Activated CD8-positive, alpha-beta T cell treated with anti-CD3 and anti-CD28 coated beads for 36 hours (primary cell): ENCODE data around the gene CACNA1C. TPM values are rescaled to one million over a fixed set of nuclear protein-coding genes. Genes with fewer than 3 reads are reported as not detected.
A peak's percentile ranks its signal among the peaks of the same experiment; 100 is the strongest.

Source experiments
- ATAC-seq: fragments of 200-7000 bp; cut with Tn5 transposase; one replicate; pipeline ENCODE4 v1.10.0; 2021; ENCODE audit warnings: mild to moderate bottlenecking, moderate library complexity
- CTCF ChIA-PET: fragments of 350-600 bp; sonication (Branson Sonifier 250); formaldehyde crosslinking; loops from one replicate; lab custom pipeline; 2021; ENCODE audit warnings: antibody characterized with exemption; lab: Charles Lee
- POLR2A ChIA-PET: fragments of 350-600 bp; sonication (Branson Sonifier 250); formaldehyde crosslinking; loops from one replicate; lab custom pipeline; 2021; ENCODE audit warnings: antibody characterized with exemption; lab: Charles Lee
- DNase-seq: peaks from one replicate; pipeline ENCODE4 v3.0.0-alpha.2; 2020
- H3K27ac Mint-ChIP-seq: one replicate; pipeline ENCODE4 v1.8.0; 2021; ENCODE audit warnings: mild to moderate bottlenecking, mixed read lengths
- H3K27me3 Mint-ChIP-seq: one replicate; pipeline ENCODE4 v1.8.0; 2021; ENCODE audit warnings: mixed read lengths
- H3K36me3 Mint-ChIP-seq: one replicate; pipeline ENCODE4 v1.8.0; 2021; ENCODE audit warnings: low read depth, mixed read lengths
- H3K4me1 Mint-ChIP-seq: one replicate; pipeline ENCODE4 v1.8.0; 2021; ENCODE audit warnings: low read depth, mixed read lengths
- H3K4me3 Mint-ChIP-seq: one replicate; pipeline ENCODE4 v1.8.0; 2021; ENCODE audit warnings: mild to moderate bottlenecking, moderate library complexity, mixed read lengths
- H3K9me3 Mint-ChIP-seq: one replicate; pipeline ENCODE4 v1.8.0; 2021; ENCODE audit warnings: mixed read lengths
- CTCF ChIP-seq: fragments of 200-600 bp; IDR thresholded peaks from one replicate; pipeline ENCODE4 v1.8.0; 2022; ENCODE audit warnings: antibody characterized with exemption, mild to moderate bottlenecking
- intact Hi-C: fragments of 100-400 bp; cut with micrococcal nuclease; formaldehyde crosslinking; loops from one replicate; pipeline ENCODE4 v1.10.0; 2022
- total RNA-seq, 2 experiments: library from RNA; stranded (reverse); gene quantifications; one replicate each; pipeline ENCODE4 v1.2.3, GENCODE V29; 2021

Gene CACNA1C
- total RNA-seq, 2 experiments from 2014 or later: 0.02 to 0.05 TPM

DNA sequence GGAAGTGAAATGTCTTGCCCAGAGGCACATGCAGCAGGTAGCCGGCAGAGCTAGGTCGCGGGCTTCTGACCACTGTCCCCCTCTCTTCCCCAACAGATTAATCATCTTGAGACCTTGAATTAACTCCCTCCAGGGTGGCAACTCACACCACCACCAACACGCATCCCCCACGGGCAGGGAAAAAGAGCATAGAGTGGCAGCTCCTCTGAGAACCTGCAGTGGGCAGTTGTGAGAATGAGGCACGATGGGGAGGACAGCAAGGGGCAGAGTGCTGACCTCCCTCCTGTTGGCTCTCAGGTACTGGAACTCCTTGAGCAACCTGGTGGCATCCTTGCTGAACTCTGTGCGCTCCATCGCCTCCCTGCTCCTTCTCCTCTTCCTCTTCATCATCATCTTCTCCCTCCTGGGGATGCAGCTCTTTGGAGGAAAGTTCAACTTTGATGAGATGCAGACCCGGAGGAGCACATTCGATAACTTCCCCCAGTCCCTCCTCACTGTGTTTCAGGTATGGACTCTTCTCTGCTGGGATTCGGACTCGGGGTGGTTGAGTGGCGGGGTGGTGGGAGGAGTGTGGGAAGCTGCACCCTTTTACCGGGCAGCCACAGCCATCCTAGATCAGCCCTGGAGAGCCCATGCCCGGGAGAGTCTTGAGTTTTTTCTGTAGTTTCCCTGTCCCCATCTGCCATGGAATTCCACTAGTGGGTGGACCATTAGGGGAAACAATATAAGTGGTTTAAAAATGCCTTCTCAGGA lies 528.7 kb downstream of the CACNA1C start:
- no peaks in the 10 kb centered on the region for H3K36me3 Mint-ChIP-seq
- ChIA-PET CTCF (no interaction called here), POLR2A (no interaction called here)
- H3K4me1 Mint-ChIP-seq: peaks cover 2% of the 10 kb centered on the region
- no peak overlapping the region for H3K27ac Mint-ChIP-seq
- H3K4me3 Mint-ChIP-seq: no peak overlapping the region
- ATAC-seq (no peak), DNase-seq (no peak)
- intact Hi-C loops: no loop called here
- no peaks in the 10 kb centered on the region for H3K9me3 Mint-ChIP-seq
- peaks cover 22% of the 10 kb centered on the region for H3K27me3 Mint-ChIP-seq
- TF ChIP-seq CTCF: no peak

GRCh38 chr12:2582631-2583030 lies 529.8 kb downstream of the CACNA1C start:
- ChIA-PET CTCF (interaction anchor here (0.9 to 2.0 kb wide), 16 partner anchors 8 to 791 kb away, joined by 3 to 10 read pairs (median 4); no protein-coding TSS in a partner anchor), POLR2A (no interaction called here)
- Mint-ChIP-seq H3K9me3 (no peaks in the 10 kb centered on the region), H3K36me3 (no peaks in the 10 kb centered on the region), H3K4me3 (no peak overlapping the region), H3K27me3 (peaks cover 26% of the 10 kb centered on the region), H3K27ac (no peak overlapping the region), H3K4me1 (peaks cover 2% of the 10 kb centered on the region)
- TF ChIP-seq CTCF: no peak
- intact Hi-C loops: no loop called here
- ATAC-seq (no peak), DNase-seq (no peak)

DNA sequence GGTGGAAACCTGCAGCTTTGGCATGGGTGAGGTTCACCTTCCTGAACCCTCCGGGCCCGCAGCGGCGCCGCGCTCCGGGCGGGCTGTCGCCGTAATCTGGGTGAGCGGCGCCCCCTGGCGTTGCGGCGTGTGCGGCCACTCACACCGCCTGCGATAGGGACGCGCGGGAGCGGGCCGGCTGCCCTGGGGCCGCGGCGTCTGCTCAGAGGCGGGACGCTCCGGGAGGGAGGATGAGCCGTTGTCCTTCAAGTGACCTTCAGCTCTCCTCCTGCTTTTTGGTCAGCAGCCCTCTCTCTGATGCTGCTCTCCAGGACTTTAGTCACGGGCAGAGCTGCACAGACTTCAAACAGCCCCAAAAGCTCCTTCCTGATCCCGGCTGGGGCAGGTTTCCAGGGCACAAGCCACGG lies 530.3 kb downstream of the CACNA1C start:
- peak; percentile 95 for TF ChIP-seq CTCF
- Mint-ChIP-seq H3K27me3 (peaks cover 30% of the 10 kb centered on the region), H3K36me3 (no peaks in the 10 kb centered on the region), H3K4me1 (peaks cover 2% of the 10 kb centered on the region), H3K4me3 (no peak overlapping the region), H3K9me3 (no peaks in the 10 kb centered on the region), H3K27ac (no peak overlapping the region)
- ChIA-PET POLR2A (no interaction called here), CTCF (interaction anchor here (0.7 to 2.0 kb wide), 21 partner anchors 8 to 792 kb away, joined by 3 to 10 read pairs (median 4); no protein-coding TSS in a partner anchor)
- ATAC-seq: peak; percentile 86
- intact Hi-C loops: no loop called here
- peak; percentile 68 for DNase-seq

DNA sequence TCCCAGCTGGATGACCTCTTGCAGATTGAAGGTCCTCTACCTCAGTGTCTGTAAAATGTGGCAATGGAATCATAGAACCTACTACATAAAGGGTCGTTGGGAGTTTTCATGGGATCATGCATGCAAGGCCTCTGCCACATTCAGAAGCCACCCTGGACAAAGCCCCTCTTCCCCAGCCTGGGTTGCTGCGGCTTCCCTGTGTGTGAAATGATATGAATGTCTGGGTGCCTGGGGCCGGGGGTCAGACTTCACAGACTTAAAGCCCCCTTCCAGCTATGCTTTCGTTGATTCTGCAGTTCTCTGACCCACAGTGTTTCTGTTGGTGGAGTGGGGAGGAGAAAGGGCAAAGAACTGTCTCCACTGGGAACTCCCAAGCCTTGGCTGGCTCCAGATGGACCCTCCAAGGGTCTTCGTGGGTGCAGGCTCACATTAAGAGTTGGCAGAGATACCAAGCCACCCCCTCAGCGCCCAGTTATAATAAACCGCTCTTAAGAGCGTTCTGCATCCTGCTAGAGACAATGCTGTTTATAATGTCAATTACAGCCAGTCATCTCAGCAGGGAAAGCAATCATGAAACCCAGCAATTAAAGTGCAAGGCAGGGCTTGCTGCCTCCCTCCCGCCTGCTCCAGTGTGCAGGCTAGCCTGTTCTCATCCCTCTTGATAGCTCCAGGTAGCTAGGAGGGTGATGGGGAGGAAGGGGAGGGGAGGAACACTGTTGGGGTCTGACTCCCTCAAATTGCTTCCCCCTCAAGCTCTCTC lies 531.0 kb downstream of the CACNA1C start:
- peaks cover 30% of the 10 kb centered on the region for H3K27me3 Mint-ChIP-seq
- peaks cover 2% of the 10 kb centered on the region for H3K4me1 Mint-ChIP-seq
- TF ChIP-seq CTCF: no peak
- no peaks in the 10 kb centered on the region for H3K36me3 Mint-ChIP-seq
- ChIA-PET POLR2A (no interaction called here), CTCF (interaction anchor here (0.7 to 2.0 kb wide), 18 partner anchors 9 to 692 kb away, joined by 3 to 10 read pairs (median 4); no protein-coding TSS in a partner anchor)
- intact Hi-C loops: no loop called here
- ATAC-seq (no peak), DNase-seq (no peak)
- H3K27ac Mint-ChIP-seq: no peak overlapping the region
- no peaks in the 10 kb centered on the region for H3K9me3 Mint-ChIP-seq
- no peak overlapping the region for H3K4me3 Mint-ChIP-seq
